Measurements from ENCODE around the gene ATP6V0E2.

Gene ATP6V0E2

GRCh38 chr7:149845257-149845980 lies 28.4 kb upstream of the ATP6V0E2 start:
- no peak for DNase-seq (ENCODE audit: extremely low read depth, insufficient read length)
- Histone ChIP-seq H3K27me3 (replicated peaks; ENCODE audit: control insufficient read depth, insufficient read depth, low read length) (no peaks in the 10 kb centered on the region), H3K4me3 (replicated peaks; ENCODE audit: low read depth, low read length) (no peak overlapping the region), H3K36me3 (ENCODE audit: control insufficient read depth, insufficient read depth, low read length) (no peaks in the 10 kb centered on the region; the same call in 1 of the 2 replicates)
- TF ChIP-seq CTCF (IDR thresholded peaks at IDR 0.05; ENCODE audit: insufficient read depth, low read length, poor library complexity, severe bottlenecking), result no peak

DNA sequence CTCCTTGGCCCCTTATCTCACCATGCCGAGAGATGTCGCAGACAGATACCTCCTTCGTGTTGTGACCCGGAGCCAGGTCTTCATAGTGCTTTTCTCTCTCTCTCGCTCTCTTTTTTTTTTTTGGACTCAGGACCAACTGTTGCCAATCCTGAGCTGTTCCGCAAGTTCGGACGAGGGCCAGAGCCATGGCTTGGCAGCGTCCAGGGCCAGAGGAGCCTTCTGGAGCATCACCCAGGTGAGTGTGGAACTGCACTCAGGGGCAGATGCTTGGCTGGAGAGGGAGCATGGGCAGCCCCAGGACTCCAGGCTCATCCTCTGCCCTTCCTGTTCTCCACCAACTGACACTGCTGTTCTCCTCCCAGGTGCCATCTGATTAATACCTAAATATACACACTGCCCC lies 27.7 kb upstream of the ATP6V0E2 start:
- H3K4me3 ChIP-seq (replicated peaks; ENCODE audit: low read depth, low read length), result no peak overlapping the region
- no peak for DNase-seq (ENCODE audit: extremely low read depth, insufficient read length)
- no peaks in the 10 kb centered on the region; the same call in 1 of the 2 replicates for H3K36me3 ChIP-seq (ENCODE audit: control insufficient read depth, insufficient read depth, low read length)
- H3K27me3 ChIP-seq (replicated peaks; ENCODE audit: control insufficient read depth, insufficient read depth, low read length), result no peaks in the 10 kb centered on the region
- no peak for TF ChIP-seq CTCF (IDR thresholded peaks at IDR 0.05; ENCODE audit: insufficient read depth, low read length, poor library complexity, severe bottlenecking)

- H3K27me3 ChIP-seq (replicated peaks; ENCODE audit: control insufficient read depth, insufficient read depth, low read length), result no peaks in the 10 kb centered on the region
- H3K36me3 ChIP-seq (ENCODE audit: control insufficient read depth, insufficient read depth, low read length), result no peaks in the 10 kb centered on the region; the same call in 1 of the 2 replicates
- no peak for TF ChIP-seq CTCF (IDR thresholded peaks at IDR 0.05; ENCODE audit: insufficient read depth, low read length, poor library complexity, severe bottlenecking)
- DNase-seq (ENCODE audit: extremely low read depth, insufficient read length), result no peak
- H3K4me3 ChIP-seq (replicated peaks; ENCODE audit: low read depth, low read length), result no peak overlapping the region
These were observed 27.2 kb upstream of the ATP6V0E2 start for GRCh38 chr7:149846436-149847046.

GRCh38 chr7:149849174-149849573 lies 24.6 kb upstream of the ATP6V0E2 start:
- DNase-seq (ENCODE audit: extremely low read depth, insufficient read length), result no peak
- H3K27me3 ChIP-seq (replicated peaks; ENCODE audit: control insufficient read depth, insufficient read depth, low read length), result no peaks in the 10 kb centered on the region
- H3K36me3 ChIP-seq (ENCODE audit: control insufficient read depth, insufficient read depth, low read length), result no peaks in the 10 kb centered on the region; the same call in 1 of the 2 replicates
- H3K4me3 ChIP-seq (replicated peaks; ENCODE audit: low read depth, low read length), result no peak overlapping the region
- TF ChIP-seq CTCF (IDR thresholded peaks at IDR 0.05; ENCODE audit: insufficient read depth, low read length, poor library complexity, severe bottlenecking), result no peak

DNA sequence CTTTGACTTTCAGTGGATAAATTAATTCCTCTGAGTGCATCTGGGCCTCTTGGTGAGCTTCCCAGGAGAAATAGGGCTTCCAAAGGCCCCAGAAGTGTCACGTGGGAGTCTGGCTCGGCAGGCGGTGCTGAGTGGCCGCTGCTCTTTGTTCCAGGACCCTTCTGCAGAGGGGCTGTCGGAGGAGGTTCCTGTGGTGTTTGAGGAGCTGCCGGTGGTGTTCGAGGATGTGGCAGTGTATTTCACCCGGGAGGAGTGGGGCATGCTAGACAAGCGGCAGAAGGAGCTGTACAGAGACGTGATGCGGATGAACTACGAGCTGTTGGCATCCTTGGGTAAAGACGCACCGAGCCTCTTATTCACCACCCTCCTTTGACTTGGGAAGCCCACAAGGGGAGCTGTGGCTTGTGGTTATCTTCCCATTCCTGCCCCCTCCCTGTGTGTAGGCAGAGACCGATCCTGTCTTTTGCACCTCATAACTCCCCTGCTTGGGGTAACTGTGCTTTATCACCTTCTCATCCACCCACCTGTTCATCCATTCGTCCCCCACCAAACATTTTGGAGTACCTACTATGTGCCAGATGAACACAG lies 23.7 kb upstream of the ATP6V0E2 start:
- Histone ChIP-seq H3K4me3 (replicated peaks; ENCODE audit: low read depth, low read length) (no peak overlapping the region), H3K36me3 (ENCODE audit: control insufficient read depth, insufficient read depth, low read length) (no peaks in the 10 kb centered on the region; the same call in 1 of the 2 replicates), H3K27me3 (replicated peaks; ENCODE audit: control insufficient read depth, insufficient read depth, low read length) (no peaks in the 10 kb centered on the region)
- no peak for DNase-seq (ENCODE audit: extremely low read depth, insufficient read length)
- TF ChIP-seq CTCF (IDR thresholded peaks at IDR 0.05; ENCODE audit: insufficient read depth, low read length, poor library complexity, severe bottlenecking), result no peak

Measured in GM06990 (cell line).